Glomerular endothelial cell (primary cell): ENCODE measurements around the gene HSD17B2. TPM values are rescaled to one million over a fixed set of nuclear protein-coding genes. Genes with fewer than 3 reads are reported as not detected.

Experiments
- DNase-seq: peaks from one replicate; pipeline ENCODE4 v3.0.0-alpha.2; 2011; ENCODE audit warnings: low read depth, low spot score; ENCODE audit errors: extremely low read depth
- total RNA-seq: library from RNA; depleted of rRNA; stranded (reverse); fragments of >200 nt; gene quantifications from 2 replicates; pipeline ENCODE4 v1.2.3, GENCODE V29; 2015

Gene HSD17B2
- total RNA-seq, 1 donor from 2014 or later = 32.8 TPM

GRCh38 chr16:82047374-82047773, 12.3 kb downstream of the HSD17B2 start:
- DNase-seq = no peak

- no peak for DNase-seq
These were observed 12.7 kb downstream of the HSD17B2 start for GRCh38 chr16:82047787-82048186.

- DNase-seq = no peak
These were observed 14.4 kb downstream of the HSD17B2 start for GRCh38 chr16:82049484-82049883.

GRCh38 chr16:82050506-82050905, 15.5 kb downstream of the HSD17B2 start:
- DNase-seq = no peak

DNA sequence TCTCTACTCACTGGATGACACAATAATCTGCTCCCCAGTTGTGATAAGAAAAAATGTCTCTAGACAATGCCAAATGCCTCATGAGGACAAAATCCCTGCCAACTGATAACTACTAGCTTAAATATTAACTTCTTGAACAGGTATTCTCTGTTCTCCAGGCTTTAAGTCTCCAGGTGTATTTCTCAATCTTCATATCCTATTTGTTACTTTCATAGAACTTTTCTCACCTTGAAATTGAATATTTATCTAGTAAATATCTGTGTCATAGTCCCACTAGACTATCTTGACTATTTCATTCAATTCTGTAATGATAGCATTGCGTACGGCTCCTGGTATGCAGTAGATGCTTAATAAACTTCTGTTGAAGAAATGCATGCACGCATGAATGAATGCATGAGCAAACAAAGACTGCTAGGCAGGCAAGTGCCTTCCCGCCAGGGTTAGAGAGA, 15.9 kb downstream of the HSD17B2 start:
- DNase-seq = no peak

DNA sequence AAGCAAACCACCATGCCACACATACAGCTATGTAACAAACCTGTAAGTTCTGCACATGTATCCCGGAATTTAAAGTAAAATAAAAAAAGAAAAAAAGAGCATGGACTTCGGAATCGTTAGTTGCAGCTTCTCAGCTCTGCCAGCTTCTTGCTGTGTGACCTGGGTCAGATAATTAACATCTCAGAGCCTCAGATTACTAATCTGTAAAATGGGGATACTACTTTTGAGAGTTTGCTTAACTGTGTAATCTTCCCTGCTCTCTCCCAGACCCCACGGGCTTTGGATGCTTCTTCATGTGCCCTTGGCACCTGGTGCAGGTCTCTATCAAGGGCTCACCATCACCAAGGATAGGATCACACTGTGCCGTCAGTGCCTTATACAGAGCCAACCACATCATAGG, 16.6 kb downstream of the HSD17B2 start:
- DNase-seq = no peak

GRCh38 chr16:82055117-82055516, 20.1 kb downstream of the HSD17B2 start:
- no peak for DNase-seq

- no peak for DNase-seq
These were observed 20.9 kb downstream of the HSD17B2 start for GRCh38 chr16:82055728-82056549.

DNA sequence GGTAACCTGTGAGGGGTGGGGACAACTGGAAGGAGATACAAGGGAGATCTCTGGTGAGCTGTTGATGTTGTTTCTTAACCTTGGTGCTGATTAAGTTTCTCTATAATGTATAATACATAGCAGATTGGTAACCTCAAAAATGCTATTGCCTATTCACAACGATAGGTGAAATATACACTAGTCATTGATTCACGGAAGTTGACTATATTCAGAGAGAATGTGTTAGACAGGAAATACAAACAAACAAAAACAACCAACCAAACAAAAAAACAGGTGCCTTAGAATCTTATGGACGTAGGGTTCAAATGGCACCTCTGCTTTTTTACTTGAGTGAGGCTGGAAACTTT, 21.5 kb downstream of the HSD17B2 start:
- DNase-seq = no peak

- DNase-seq = no peak
These were observed 24.3 kb downstream of the HSD17B2 start for GRCh38 chr16:82059161-82059982.

DNA sequence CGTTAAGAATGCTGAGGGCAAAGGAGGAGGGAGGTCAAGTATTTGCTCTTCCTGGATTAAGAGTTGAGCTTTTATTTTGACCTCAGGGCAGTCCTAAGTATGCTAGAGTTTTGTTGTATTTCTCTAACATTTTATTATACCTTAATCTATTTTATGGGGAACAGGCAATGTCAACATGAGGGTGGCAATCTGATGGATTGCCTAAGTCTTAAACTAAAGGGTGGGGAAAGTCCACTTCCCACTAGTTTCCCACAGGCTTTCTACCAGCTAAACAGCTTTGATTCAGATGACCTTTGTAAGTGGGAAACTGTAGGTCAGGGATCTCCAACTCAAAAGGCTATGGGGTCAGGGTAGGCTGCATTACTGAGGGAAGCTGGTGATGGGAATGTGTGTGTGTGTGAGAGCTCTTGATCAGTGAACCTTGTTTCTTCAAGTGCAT, 24.9 kb downstream of the HSD17B2 start:
- DNase-seq = no peak

DNA sequence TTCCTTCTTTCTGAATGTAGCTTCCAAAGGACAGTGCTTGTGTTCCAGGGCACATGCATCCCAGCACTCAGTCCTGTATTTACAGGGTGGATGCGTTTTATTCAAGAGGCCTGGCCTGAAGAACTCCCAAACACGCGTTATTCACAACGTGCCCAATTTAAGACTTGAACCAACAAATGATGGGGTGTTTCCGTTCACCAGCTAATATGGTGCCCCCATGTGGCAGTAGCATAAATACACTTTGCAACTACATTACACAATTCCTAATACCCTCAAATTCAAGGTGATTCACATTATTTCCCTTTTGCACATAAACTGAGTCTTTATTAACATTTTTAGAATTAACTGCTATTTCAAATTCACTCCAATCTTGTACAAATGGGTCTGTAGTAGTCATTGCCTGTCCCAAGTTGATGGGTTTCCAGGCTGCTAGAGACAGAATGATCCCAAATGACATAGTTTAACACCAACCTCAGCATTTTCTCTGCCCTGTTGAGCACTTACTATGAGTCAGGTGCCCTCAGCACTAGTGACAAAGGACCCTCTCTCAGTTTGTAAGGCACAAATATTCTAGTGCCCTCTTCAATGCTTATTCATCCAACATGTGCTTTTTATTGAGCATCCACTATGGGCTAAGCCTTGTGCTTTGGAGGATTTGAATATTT, 26.9 kb downstream of the HSD17B2 start:
- DNase-seq = peak; percentile 23

DNA sequence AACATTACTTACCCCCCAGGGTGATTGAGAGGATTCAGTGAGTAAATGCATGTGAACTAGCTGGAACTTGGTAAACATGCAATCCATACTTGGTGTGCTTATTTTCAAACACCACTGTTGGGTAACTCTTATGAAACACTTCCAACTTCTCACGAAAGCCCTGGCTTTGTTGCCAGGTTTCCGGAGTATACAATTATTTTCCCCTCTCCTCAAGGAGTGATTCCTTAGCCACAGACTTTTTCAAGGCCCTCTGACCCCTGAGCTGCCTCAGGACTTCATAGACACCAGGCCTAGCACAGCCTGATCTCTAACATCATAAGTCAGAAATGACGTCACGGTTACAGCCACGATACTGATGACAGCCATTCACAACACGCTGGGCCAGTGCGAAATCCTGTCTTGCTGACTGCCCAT, 27.6 kb downstream of the HSD17B2 start:
- no peak for DNase-seq

DNA sequence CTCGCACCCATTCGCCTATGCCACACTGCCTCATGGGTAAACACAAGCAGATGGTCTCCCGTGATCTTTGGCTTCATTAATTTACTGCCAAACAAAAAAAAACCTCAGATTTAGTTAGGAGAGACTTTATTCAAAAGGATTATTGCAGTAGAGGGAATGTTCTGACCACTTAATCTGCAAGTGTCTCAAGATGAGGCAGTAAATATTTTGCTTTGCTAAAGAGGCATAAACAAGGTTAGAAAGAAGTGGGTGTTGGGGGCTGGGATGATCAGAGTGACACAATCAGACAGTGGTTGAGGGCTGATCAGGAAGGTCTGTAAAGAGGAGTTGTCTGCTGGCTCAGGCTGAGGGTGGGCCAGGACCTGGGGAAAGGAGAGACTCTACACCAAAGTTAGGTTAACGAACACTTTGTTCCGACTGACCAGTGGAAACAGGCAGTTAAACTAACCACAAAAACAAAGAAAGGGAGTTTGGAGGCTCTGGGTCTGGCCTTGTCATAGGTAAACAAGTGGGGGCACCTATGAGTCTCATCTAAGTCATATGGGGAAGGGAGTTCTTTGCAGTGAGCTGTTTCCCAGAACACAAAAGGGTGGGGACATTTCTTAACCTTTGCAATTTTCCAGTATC, 28.5 kb downstream of the HSD17B2 start:
- no peak for DNase-seq

GRCh38 chr16:82067042-82067803, 32.2 kb downstream of the HSD17B2 start:
- no peak for DNase-seq

DNA sequence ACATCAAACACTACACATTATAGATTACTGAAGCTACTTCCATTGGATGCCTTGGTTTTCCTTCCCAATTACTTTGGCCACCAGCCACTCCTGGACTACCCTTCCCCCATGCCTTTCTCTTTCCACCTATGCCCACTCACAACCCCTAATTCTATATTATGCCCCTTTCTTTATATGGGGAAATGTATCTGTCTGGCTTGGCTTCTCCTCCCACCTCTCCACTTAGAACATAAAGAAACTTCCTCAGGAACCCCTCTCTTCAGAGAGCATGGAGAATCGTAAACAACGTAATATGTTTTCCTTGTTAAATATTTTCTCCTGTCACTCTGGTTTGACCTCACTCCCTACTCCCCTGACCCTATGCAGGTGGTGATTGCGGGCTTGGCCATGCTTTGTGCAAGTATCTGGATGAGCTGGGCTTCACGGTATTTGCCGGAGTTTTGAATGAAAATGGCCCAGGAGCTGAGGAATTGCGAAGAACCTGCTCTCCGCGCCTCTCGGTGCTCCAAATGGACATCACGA, 32.8 kb downstream of the HSD17B2 start:
- no peak for DNase-seq

- DNase-seq = no peak
These were observed 35.8 kb downstream of the HSD17B2 start for GRCh38 chr16:82070656-82071369.

DNA sequence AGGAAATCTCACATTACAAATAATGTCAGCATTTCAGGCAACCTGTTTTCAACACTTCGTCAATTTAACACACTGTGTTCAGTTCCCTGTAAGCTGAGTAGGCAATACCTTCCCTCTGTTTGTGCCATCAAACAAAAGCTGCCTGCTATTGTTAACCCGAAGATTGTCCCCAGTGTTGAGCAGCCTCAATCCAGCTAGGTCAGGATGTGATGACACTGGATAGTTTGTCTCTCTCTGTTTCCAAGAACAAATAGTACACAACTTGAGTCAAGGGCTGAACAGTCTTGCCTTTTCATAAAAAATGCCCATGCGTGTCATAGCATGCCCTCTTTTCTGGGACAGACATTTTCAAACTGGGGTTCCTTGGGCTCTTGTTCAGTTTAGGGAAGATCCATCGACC, 36.4 kb downstream of the HSD17B2 start:
- DNase-seq = no peak

GRCh38 chr16:82072313-82072712, 37.3 kb downstream of the HSD17B2 start:
- DNase-seq = no peak
